GM12878 (cell line): Measurements from ENCODE around the gene BDP1.

ENCODE experiments used
- DPF2 ChIP-seq: fragments of 450-650 bp; IDR thresholded peaks from 2 replicates; pipeline ENCODE4 v1.6.1; 2017; ENCODE audit warnings: mild to moderate bottlenecking
- EP300 ChIP-seq, 2 experiments: fragments of 150-350 bp in 1 of 2; IDR thresholded peaks; 2 replicates each; pipeline ENCODE4 v1.6.1; 2011 to 2012; ENCODE audit warnings: low read depth in 2 of 2, low read length in 2 of 2, borderline replicate concordance in 1 of 2, improper control_type of control experiment in 1 of 2, inconsistent platforms in 1 of 2; ENCODE audit not compliant: control insufficient read depth in 1 of 2
- EZH2 ChIP-seq: IDR thresholded peaks from 2 replicates; pipeline ENCODE4 v1.6.1; 2012; ENCODE audit warnings: low read depth, mild to moderate bottlenecking, control low read depth, inconsistent platforms, low read length, borderline replicate concordance; ENCODE audit not compliant: control insufficient read depth
- PAX8 ChIP-seq: fragments of 450-650 bp; IDR thresholded peaks from 2 replicates; pipeline ENCODE4 v1.6.1; 2017; ENCODE audit warnings: mild to moderate bottlenecking, moderate library complexity
- POLR2A ChIP-seq: IDR thresholded peaks from 2 replicates; pipeline ENCODE4 v1.6.1; 2011; ENCODE audit warnings: low read depth, mild to moderate bottlenecking, low read length
- SP1 ChIP-seq: IDR thresholded peaks from one replicate; pipeline ENCODE4 v1.6.1; 2011; ENCODE audit warnings: low read depth, low read length
- ZZZ3 ChIP-seq: IDR thresholded peaks from 2 replicates; pipeline ENCODE4 v1.6.1; 2011; ENCODE audit warnings: low read depth; ENCODE audit not compliant: control insufficient read depth, insufficient read length
- TF ChIP-seq, protein P1 (sequence below): IDR thresholded peaks from 2 replicates; pipeline ENCODE4 v1.6.1; 2012; ENCODE audit warnings: low read depth, low read length, improper control_type of control experiment
- TF ChIP-seq, protein P2 (sequence below): IDR thresholded peaks from 2 replicates; pipeline ENCODE4 v1.6.1; 2011; ENCODE audit warnings: low read depth, mild to moderate bottlenecking, low read length, moderate library complexity, borderline replicate concordance; ENCODE audit errors: extremely low read depth
- TF ChIP-seq, protein P3 (sequence below), 3 experiments: IDR thresholded peaks in 2 of 3; conservative IDR thresholded peaks in 1 of 3; 2 replicates each; pipeline ENCODE4 v1.5.1; 2011; ENCODE audit warnings: low read depth in 3 of 3, low read length in 3 of 3, mild to moderate bottlenecking in 3 of 3, control low read depth in 2 of 3, moderate library complexity in 2 of 3, inconsistent platforms in 1 of 3, mixed read lengths in 1 of 3; ENCODE audit not compliant: control insufficient read depth in 2 of 3, insufficient read depth in 1 of 3; ENCODE audit errors: extremely low read depth in 1 of 3
- TF ChIP-seq, protein P4 (sequence below): fragments of 150-350 bp; IDR thresholded peaks from 2 replicates; pipeline ENCODE4 v1.6.1; 2014; ENCODE audit warnings: mild to moderate bottlenecking, low read depth, low read length

DNA sequence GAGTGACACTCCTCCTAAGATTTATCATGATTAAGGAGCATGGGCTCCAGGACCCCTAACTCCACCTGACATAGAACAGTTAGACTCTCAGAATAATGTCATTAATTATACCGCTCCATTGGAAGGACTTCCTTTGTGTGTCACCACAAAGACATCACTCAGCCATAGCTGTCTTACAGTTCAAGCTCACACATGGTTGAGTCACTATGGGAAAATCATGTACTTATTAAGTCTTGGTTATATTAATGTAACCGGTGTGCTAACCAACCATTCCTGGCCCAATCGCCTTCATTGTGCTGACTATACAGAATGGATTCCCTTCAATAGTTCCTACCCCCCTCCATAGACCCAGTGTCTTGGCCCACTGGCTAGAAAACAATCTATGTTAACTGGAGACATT is 120.8 kb downstream of the BDP1 start:
- TF ChIP-seq, protein P1, sequence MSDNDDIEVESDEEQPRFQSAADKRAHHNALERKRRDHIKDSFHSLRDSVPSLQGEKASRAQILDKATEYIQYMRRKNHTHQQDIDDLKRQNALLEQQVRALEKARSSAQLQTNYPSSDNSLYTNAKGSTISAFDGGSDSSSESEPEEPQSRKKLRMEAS = no peak
- TF ChIP-seq ZZZ3 = no peak
- no peak for TF ChIP-seq POLR2A
- TF ChIP-seq, protein P2, sequence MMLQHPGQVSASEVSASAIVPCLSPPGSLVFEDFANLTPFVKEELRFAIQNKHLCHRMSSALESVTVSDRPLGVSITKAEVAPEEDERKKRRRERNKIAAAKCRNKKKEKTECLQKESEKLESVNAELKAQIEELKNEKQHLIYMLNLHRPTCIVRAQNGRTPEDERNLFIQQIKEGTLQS = no peak
- TF ChIP-seq, protein P3, sequence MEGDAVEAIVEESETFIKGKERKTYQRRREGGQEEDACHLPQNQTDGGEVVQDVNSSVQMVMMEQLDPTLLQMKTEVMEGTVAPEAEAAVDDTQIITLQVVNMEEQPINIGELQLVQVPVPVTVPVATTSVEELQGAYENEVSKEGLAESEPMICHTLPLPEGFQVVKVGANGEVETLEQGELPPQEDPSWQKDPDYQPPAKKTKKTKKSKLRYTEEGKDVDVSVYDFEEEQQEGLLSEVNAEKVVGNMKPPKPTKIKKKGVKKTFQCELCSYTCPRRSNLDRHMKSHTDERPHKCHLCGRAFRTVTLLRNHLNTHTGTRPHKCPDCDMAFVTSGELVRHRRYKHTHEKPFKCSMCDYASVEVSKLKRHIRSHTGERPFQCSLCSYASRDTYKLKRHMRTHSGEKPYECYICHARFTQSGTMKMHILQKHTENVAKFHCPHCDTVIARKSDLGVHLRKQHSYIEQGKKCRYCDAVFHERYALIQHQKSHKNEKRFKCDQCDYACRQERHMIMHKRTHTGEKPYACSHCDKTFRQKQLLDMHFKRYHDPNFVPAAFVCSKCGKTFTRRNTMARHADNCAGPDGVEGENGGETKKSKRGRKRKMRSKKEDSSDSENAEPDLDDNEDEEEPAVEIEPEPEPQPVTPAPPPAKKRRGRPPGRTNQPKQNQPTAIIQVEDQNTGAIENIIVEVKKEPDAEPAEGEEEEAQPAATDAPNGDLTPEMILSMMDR (IDR thresholded peaks at IDR 0.05 in 2 of 3, conservative IDR thresholded peaks at IDR 0.05 in 1 of 3; ENCODE audit: control insufficient read depth in 2 of 3, extremely low read depth in 1 of 3, insufficient read depth in 1 of 3, low read depth in 3 of 3, low read length in 3 of 3) = no peak
- TF ChIP-seq, protein P4, sequence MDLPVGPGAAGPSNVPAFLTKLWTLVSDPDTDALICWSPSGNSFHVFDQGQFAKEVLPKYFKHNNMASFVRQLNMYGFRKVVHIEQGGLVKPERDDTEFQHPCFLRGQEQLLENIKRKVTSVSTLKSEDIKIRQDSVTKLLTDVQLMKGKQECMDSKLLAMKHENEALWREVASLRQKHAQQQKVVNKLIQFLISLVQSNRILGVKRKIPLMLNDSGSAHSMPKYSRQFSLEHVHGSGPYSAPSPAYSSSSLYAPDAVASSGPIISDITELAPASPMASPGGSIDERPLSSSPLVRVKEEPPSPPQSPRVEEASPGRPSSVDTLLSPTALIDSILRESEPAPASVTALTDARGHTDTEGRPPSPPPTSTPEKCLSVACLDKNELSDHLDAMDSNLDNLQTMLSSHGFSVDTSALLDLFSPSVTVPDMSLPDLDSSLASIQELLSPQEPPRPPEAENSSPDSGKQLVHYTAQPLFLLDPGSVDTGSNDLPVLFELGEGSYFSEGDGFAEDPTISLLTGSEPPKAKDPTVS = no peak
- no peak for TF ChIP-seq EZH2
- TF ChIP-seq DPF2 = no peak
- TF ChIP-seq SP1 = no peak
- no peak for TF ChIP-seq PAX8
- no peak for TF ChIP-seq EP300 (IDR thresholded peaks at IDR 0.05; ENCODE audit: borderline replicate concordance in 1 of 2, control insufficient read depth in 1 of 2, low read depth in 2 of 2, low read length in 2 of 2)
